Activated CD8-positive, alpha-beta memory T cell treated with anti-CD3 and anti-CD28 coated beads for 48 hours (primary cell): Measurements from ENCODE around the gene TBX19.

ENCODE experiments used
- DNase-seq, 3 experiments: peaks; one replicate each; pipeline ENCODE4 v3.0.0-alpha.2; 2020; ENCODE audit warnings: low read depth in 2 of 3, low spot score in 2 of 3

TBX19 gene

GRCh38 chr1:168281603-168282325 is 1.1 kb downstream of the TBX19 start:
- DNase-seq = no peak

GRCh38 chr1:168285521-168285790 is 4.8 kb downstream of the TBX19 start:
- DNase-seq = no peak

- DNase-seq = no peak
These were observed 5.6 kb downstream of the TBX19 start for GRCh38 chr1:168285971-168286927.

- DNase-seq = no peak
These were observed 6.6 kb downstream of the TBX19 start for GRCh38 chr1:168287237-168287664.

GRCh38 chr1:168288311-168289052 is 7.8 kb downstream of the TBX19 start:
- no peak for DNase-seq

GRCh38 chr1:168291222-168291837 is 10.7 kb downstream of the TBX19 start:
- no peak for DNase-seq

- DNase-seq = no peak
These were observed 12.7 kb downstream of the TBX19 start for GRCh38 chr1:168293356-168293755.

GRCh38 chr1:168295411-168296114 is 14.9 kb downstream of the TBX19 start:
- no peak for DNase-seq

- no peak for DNase-seq
These were observed 16.5 kb downstream of the TBX19 start for GRCh38 chr1:168297019-168297730.

- DNase-seq = no peak
These were observed 17.8 kb downstream of the TBX19 start for GRCh38 chr1:168298446-168298845.

GRCh38 chr1:168300626-168301025 is 19.9 kb downstream of the TBX19 start:
- DNase-seq = no peak

- DNase-seq = no peak
These were observed 21.1 kb downstream of the TBX19 start for GRCh38 chr1:168301664-168302320.

- no peak for DNase-seq
These were observed 23.3 kb downstream of the TBX19 start for GRCh38 chr1:168303716-168304540.

GRCh38 chr1:168304865-168305264 is 24.2 kb downstream of the TBX19 start:
- no peak for DNase-seq

GRCh38 chr1:168312718-168313604 is 32.3 kb downstream of the TBX19 start:
- DNase-seq = no peak

GRCh38 chr1:168316142-168316541 is 35.5 kb downstream of the TBX19 start:
- no peak for DNase-seq

GRCh38 chr1:168317309-168317708 is 36.6 kb downstream of the TBX19 start:
- DNase-seq = no peak

GRCh38 chr1:168319691-168320090 is 39.0 kb downstream of the TBX19 start:
- DNase-seq = no peak
